ENCODE results near the gene LRP2BP.

DNA sequence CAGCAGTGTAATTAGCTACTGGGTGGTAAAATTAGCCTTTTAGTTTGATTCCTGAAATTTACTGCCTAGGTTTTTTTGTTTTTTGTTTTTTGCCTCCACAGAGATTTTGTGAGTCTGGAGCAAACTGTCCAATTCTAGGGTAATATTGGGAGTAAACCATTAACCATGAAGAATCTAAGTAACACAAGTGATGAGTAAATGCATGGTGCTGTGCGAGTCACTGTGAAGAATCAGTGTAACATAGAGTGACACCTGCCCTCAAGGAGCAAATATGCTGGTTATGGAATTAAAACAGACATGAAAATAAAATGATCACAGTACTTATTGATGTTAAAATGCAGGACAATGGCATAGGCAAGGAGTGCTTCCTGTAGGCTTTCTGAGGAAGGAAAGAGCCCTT, 60.1 kb downstream of the LRP2BP start:
- no peak for TF ChIP-seq CTCF (IDR thresholded peaks at IDR 0.05)
- TF ChIP-seq POLR2A (IDR thresholded peaks at IDR 0.05), result no peak
- TF ChIP-seq POLR2AphosphoS5 (IDR thresholded peaks at IDR 0.05), result no peak
- no peak for TF ChIP-seq EP300 (IDR thresholded peaks at IDR 0.05)

All from gastroesophageal sphincter (tissue), 3 donors.